ENCODE data around the gene NCF1. TPM values are rescaled to one million over a fixed set of nuclear protein-coding genes. Genes with fewer than 3 reads are reported as not detected.
A peak's percentile ranks its signal among the peaks of the same experiment; 100 is the strongest.
"Not testable (repeated sequence)": the region's sequence is repeated elsewhere in the genome, so short reads cannot be mapped to it uniquely, and the experiment has no call there.

The NCF1 gene
- total RNA-seq, 1 donor from 2014 or later, result 0.80 TPM

- H3K9me3 Mint-ChIP-seq (ENCODE audit: unreplicated experiment); H3K4me3 Mint-ChIP-seq (ENCODE audit: unreplicated experiment); H3K36me3 Mint-ChIP-seq (ENCODE audit: low read depth, unreplicated experiment); H3K27ac Mint-ChIP-seq (ENCODE audit: unreplicated experiment); H3K27me3 Mint-ChIP-seq (ENCODE audit: unreplicated experiment); DNase-seq (ENCODE audit: low spot score); H3K4me1 Mint-ChIP-seq (ENCODE audit: unreplicated experiment): not testable (repeated sequence)
Observed at GRCh38 chr7:74758268-74758667, 15.5 kb upstream of the NCF1 start.

- not testable (repeated sequence) for H3K9me3 Mint-ChIP-seq (ENCODE audit: unreplicated experiment); H3K27ac Mint-ChIP-seq (ENCODE audit: unreplicated experiment); H3K4me1 Mint-ChIP-seq (ENCODE audit: unreplicated experiment); DNase-seq (ENCODE audit: low spot score); H3K4me3 Mint-ChIP-seq (ENCODE audit: unreplicated experiment); H3K36me3 Mint-ChIP-seq (ENCODE audit: low read depth, unreplicated experiment); H3K27me3 Mint-ChIP-seq (ENCODE audit: unreplicated experiment)
Observed at GRCh38 chr7:74758982-74759381, 14.8 kb upstream of the NCF1 start.

GRCh38 chr7:74765205-74765918 lies 8.4 kb upstream of the NCF1 start:
- H3K36me3 Mint-ChIP-seq (ENCODE audit: low read depth, unreplicated experiment); H3K4me3 Mint-ChIP-seq (ENCODE audit: unreplicated experiment); H3K27me3 Mint-ChIP-seq (ENCODE audit: unreplicated experiment); H3K4me1 Mint-ChIP-seq (ENCODE audit: unreplicated experiment); H3K9me3 Mint-ChIP-seq (ENCODE audit: unreplicated experiment); DNase-seq (ENCODE audit: low spot score); H3K27ac Mint-ChIP-seq (ENCODE audit: unreplicated experiment): not testable (repeated sequence)

- not testable (repeated sequence) for H3K36me3 Mint-ChIP-seq (ENCODE audit: low read depth, unreplicated experiment); DNase-seq (ENCODE audit: low spot score); H3K4me1 Mint-ChIP-seq (ENCODE audit: unreplicated experiment); H3K27me3 Mint-ChIP-seq (ENCODE audit: unreplicated experiment); H3K9me3 Mint-ChIP-seq (ENCODE audit: unreplicated experiment); H3K27ac Mint-ChIP-seq (ENCODE audit: unreplicated experiment); H3K4me3 Mint-ChIP-seq (ENCODE audit: unreplicated experiment)
Observed at GRCh38 chr7:74766509-74766908, 7.3 kb upstream of the NCF1 start.

- not testable (repeated sequence) for H3K4me1 Mint-ChIP-seq (ENCODE audit: unreplicated experiment); H3K9me3 Mint-ChIP-seq (ENCODE audit: unreplicated experiment); H3K36me3 Mint-ChIP-seq (ENCODE audit: low read depth, unreplicated experiment); DNase-seq (ENCODE audit: low spot score); H3K27me3 Mint-ChIP-seq (ENCODE audit: unreplicated experiment); H3K27ac Mint-ChIP-seq (ENCODE audit: unreplicated experiment); H3K4me3 Mint-ChIP-seq (ENCODE audit: unreplicated experiment)
Observed at GRCh38 chr7:74766991-74767390, 6.8 kb upstream of the NCF1 start.

- not testable (repeated sequence) for H3K4me1 Mint-ChIP-seq (ENCODE audit: unreplicated experiment); H3K4me3 Mint-ChIP-seq (ENCODE audit: unreplicated experiment); DNase-seq (ENCODE audit: low spot score); H3K9me3 Mint-ChIP-seq (ENCODE audit: unreplicated experiment); H3K27ac Mint-ChIP-seq (ENCODE audit: unreplicated experiment); H3K36me3 Mint-ChIP-seq (ENCODE audit: low read depth, unreplicated experiment); H3K27me3 Mint-ChIP-seq (ENCODE audit: unreplicated experiment)
Observed at GRCh38 chr7:74770062-74770461, 3.7 kb upstream of the NCF1 start.

GRCh38 chr7:74772093-74772492 lies 1.7 kb upstream of the NCF1 start:
- not testable (repeated sequence) for H3K36me3 Mint-ChIP-seq (ENCODE audit: low read depth, unreplicated experiment); H3K4me1 Mint-ChIP-seq (ENCODE audit: unreplicated experiment); H3K27me3 Mint-ChIP-seq (ENCODE audit: unreplicated experiment); H3K27ac Mint-ChIP-seq (ENCODE audit: unreplicated experiment); DNase-seq (ENCODE audit: low spot score); H3K4me3 Mint-ChIP-seq (ENCODE audit: unreplicated experiment); H3K9me3 Mint-ChIP-seq (ENCODE audit: unreplicated experiment)

- not testable (repeated sequence) for DNase-seq (ENCODE audit: low spot score); H3K27ac Mint-ChIP-seq (ENCODE audit: unreplicated experiment); H3K4me1 Mint-ChIP-seq (ENCODE audit: unreplicated experiment); H3K36me3 Mint-ChIP-seq (ENCODE audit: low read depth, unreplicated experiment); H3K4me3 Mint-ChIP-seq (ENCODE audit: unreplicated experiment); H3K9me3 Mint-ChIP-seq (ENCODE audit: unreplicated experiment); H3K27me3 Mint-ChIP-seq (ENCODE audit: unreplicated experiment)
Observed at GRCh38 chr7:74775111-74775510, 1.3 kb downstream of the NCF1 start.

- not testable (repeated sequence) for H3K27me3 Mint-ChIP-seq (ENCODE audit: unreplicated experiment); DNase-seq (ENCODE audit: low spot score); H3K27ac Mint-ChIP-seq (ENCODE audit: unreplicated experiment); H3K4me1 Mint-ChIP-seq (ENCODE audit: unreplicated experiment); H3K4me3 Mint-ChIP-seq (ENCODE audit: unreplicated experiment); H3K36me3 Mint-ChIP-seq (ENCODE audit: low read depth, unreplicated experiment); H3K9me3 Mint-ChIP-seq (ENCODE audit: unreplicated experiment)
Observed at GRCh38 chr7:74779053-74779452, 5.2 kb downstream of the NCF1 start.

- not testable (repeated sequence) for H3K27me3 Mint-ChIP-seq (ENCODE audit: unreplicated experiment); H3K27ac Mint-ChIP-seq (ENCODE audit: unreplicated experiment); H3K4me1 Mint-ChIP-seq (ENCODE audit: unreplicated experiment); H3K9me3 Mint-ChIP-seq (ENCODE audit: unreplicated experiment); H3K4me3 Mint-ChIP-seq (ENCODE audit: unreplicated experiment); DNase-seq (ENCODE audit: low spot score); H3K36me3 Mint-ChIP-seq (ENCODE audit: low read depth, unreplicated experiment)
Observed at GRCh38 chr7:74781746-74782145, 7.9 kb downstream of the NCF1 start.

GRCh38 chr7:74783595-74783994 lies 9.8 kb downstream of the NCF1 start:
- H3K9me3 Mint-ChIP-seq (ENCODE audit: unreplicated experiment); DNase-seq (ENCODE audit: low spot score); H3K4me3 Mint-ChIP-seq (ENCODE audit: unreplicated experiment); H3K27me3 Mint-ChIP-seq (ENCODE audit: unreplicated experiment); H3K27ac Mint-ChIP-seq (ENCODE audit: unreplicated experiment); H3K4me1 Mint-ChIP-seq (ENCODE audit: unreplicated experiment); H3K36me3 Mint-ChIP-seq (ENCODE audit: low read depth, unreplicated experiment): not testable (repeated sequence)

- not testable (repeated sequence) for H3K27me3 Mint-ChIP-seq (ENCODE audit: unreplicated experiment); H3K9me3 Mint-ChIP-seq (ENCODE audit: unreplicated experiment); H3K36me3 Mint-ChIP-seq (ENCODE audit: low read depth, unreplicated experiment); H3K4me1 Mint-ChIP-seq (ENCODE audit: unreplicated experiment); H3K27ac Mint-ChIP-seq (ENCODE audit: unreplicated experiment); H3K4me3 Mint-ChIP-seq (ENCODE audit: unreplicated experiment)
- peak; percentile 93 for DNase-seq (ENCODE audit: low spot score)
Observed at GRCh38 chr7:74788369-74789150, 14.7 kb downstream of the NCF1 start.

Data from endothelial cell (in vitro differentiated cells).